H1 (cell line): Measurements from ENCODE around the gene ADGRD2. TPM values are rescaled to one million over a fixed set of nuclear protein-coding genes. Genes with fewer than 3 reads are reported as not detected.

ENCODE experiments used
- CTCF ChIA-PET: fragments of 300-600 bp; sonication (Branson Sonifier 250); formaldehyde crosslinking; loops from one replicate; lab custom pipeline; 2021; ENCODE audit not compliant: partially characterized antibody; lab: Charles Lee
- POLR2A ChIA-PET: fragments of 300-600 bp; sonication (Branson Sonifier 250); formaldehyde crosslinking; loops from one replicate; lab custom pipeline; 2021; ENCODE audit warnings: inconsistent platforms; ENCODE audit not compliant: partially characterized antibody; lab: Charles Lee
- DNase-seq, 2 experiments: peaks; one replicate each; pipeline versions ENCODE4 v3.0.0 to v3.0.0-alpha.2; 2010 to 2022; ENCODE audit warnings: low spot score in 2 of 2, low read depth in 1 of 2, mixed read lengths in 1 of 2
- FAIRE-seq: peaks from 2 replicates; lab custom pipeline; 2011; peaks lifted over from hg19 to GRCh38; lab: Jason Lieb, UNC
- H2AFZ ChIP-seq: 2 replicates; pipeline ENCODE4 v1.8.1; 2012; ENCODE audit warnings: low read length, inconsistent platforms
- H2AK5ac ChIP-seq: 2 replicates; pipeline ENCODE4 v1.6.1; 2013; ENCODE audit warnings: low read depth, low read length
- H2BK120ac ChIP-seq: replicated peaks from 2 replicates; pipeline ENCODE3; 2013; ENCODE audit warnings: low read depth, low read length, inconsistent platforms
- H2BK12ac ChIP-seq: 2 replicates; pipeline ENCODE4 v1.6.1; 2013; ENCODE audit warnings: low read depth, low read length
- H2BK15ac ChIP-seq: 2 replicates; pipeline ENCODE4 v1.6.1; 2013; ENCODE audit warnings: low read length
- H2BK20ac ChIP-seq: 2 replicates; pipeline ENCODE4 v1.6.1; 2013; ENCODE audit warnings: low read length
- H2BK5ac ChIP-seq: 2 replicates; pipeline ENCODE4 v1.6.1; 2013; ENCODE audit warnings: low read depth, low read length
- H3K14ac ChIP-seq: 2 replicates; pipeline ENCODE4 v1.6.1; 2013; ENCODE audit warnings: inconsistent platforms; ENCODE audit not compliant: insufficient read length
- H3K18ac ChIP-seq: 2 replicates; pipeline ENCODE4 v1.6.1; 2013; ENCODE audit warnings: low read length; ENCODE audit errors: extremely low read depth
- H3K23ac ChIP-seq: 2 replicates; pipeline ENCODE4 v1.6.1; 2013; ENCODE audit warnings: inconsistent platforms; ENCODE audit not compliant: insufficient read length
- H3K23me2 ChIP-seq: 2 replicates; pipeline ENCODE4 v1.6.1; 2013; ENCODE audit warnings: low read depth, low read length
- H3K27ac ChIP-seq: 2 replicates; pipeline ENCODE4 v1.6.1; 2011; ENCODE audit warnings: low read depth, low read length, inconsistent platforms
- H3K27me3 ChIP-seq, 4 experiments: replicated peaks in 1 of 4; 1 replicate in 1 of 4; 2 replicates in 3 of 4; pipeline versions ENCODE4 v1.6.1 to v1.8.1; 2011 to 2013; ENCODE audit warnings: low read length in 3 of 4, mild to moderate bottlenecking in 3 of 4, inconsistent platforms in 2 of 4, mixed read lengths in 2 of 4, moderate library complexity in 1 of 4; ENCODE audit not compliant: control insufficient read depth in 3 of 4, insufficient read depth in 3 of 4; ENCODE audit errors: extremely low read depth in 1 of 4
- H3K36me3 ChIP-seq, 4 experiments: 2 replicates each; pipeline versions ENCODE4 v1.6.1 to v1.8.1; 2011 to 2013; ENCODE audit warnings: mild to moderate bottlenecking in 4 of 4, low read length in 3 of 4, moderate library complexity in 2 of 4, control low read depth in 1 of 4, inconsistent platforms in 1 of 4; ENCODE audit not compliant: insufficient read depth in 4 of 4, control insufficient read depth in 2 of 4
- H3K4ac ChIP-seq: replicated peaks from 2 replicates; pipeline ENCODE3; 2013; ENCODE audit warnings: low read length, low read depth, mixed read lengths, inconsistent platforms; ENCODE audit not compliant: insufficient read length
- H3K4me1 ChIP-seq, 4 experiments: replicated peaks in 1 of 4; 1 replicate in 1 of 4; 2 replicates in 3 of 4; pipeline versions ENCODE4 v1.6.1 to v1.8.1; 2011 to 2013; ENCODE audit warnings: low read length in 3 of 4, inconsistent platforms in 2 of 4, mixed read lengths in 1 of 4; ENCODE audit not compliant: insufficient read depth in 4 of 4, control insufficient read depth in 3 of 4
- H3K4me2 ChIP-seq, 2 experiments: 2 replicates each; pipeline versions ENCODE4 v1.6.1 to v1.8.1; 2011 to 2013; ENCODE audit warnings: low read depth in 2 of 2, low read length in 2 of 2, control low read depth in 1 of 2, inconsistent platforms in 1 of 2, mild to moderate bottlenecking in 1 of 2; ENCODE audit not compliant: insufficient read depth in 1 of 2
- H3K4me3 ChIP-seq, 4 experiments: fragments of 200-600, 300-600 bp in 1 of 4; sonication (generic), shearing (Covaris generic), sonication (Bioruptor Twin) in 1 of 4; 2 replicates each; pipeline versions ENCODE4 v1.5.1 to v1.8.1; 2011 to 2016; ENCODE audit warnings: low read length in 4 of 4, low read depth in 3 of 4, control low read depth in 2 of 4, inconsistent platforms in 2 of 4, mild to moderate bottlenecking in 2 of 4, mixed read lengths in 1 of 4, moderate library complexity in 1 of 4; ENCODE audit not compliant: insufficient read depth in 2 of 4; ENCODE audit errors: extremely low read depth in 1 of 4
- H3K56ac ChIP-seq: replicated peaks from 2 replicates; pipeline ENCODE3; 2013; ENCODE audit warnings: low read depth, mild to moderate bottlenecking, mixed read lengths, low read length, inconsistent platforms; ENCODE audit not compliant: insufficient read length
- H3K79me1 ChIP-seq: 2 replicates; pipeline ENCODE4 v1.6.1; 2013; ENCODE audit warnings: low read depth, low read length, control low read depth
- H3K79me2 ChIP-seq, 2 experiments: 2 replicates each; pipeline versions ENCODE4 v1.6.1 to v1.8.1; 2012 to 2013; ENCODE audit warnings: low read length in 2 of 2, mild to moderate bottlenecking in 2 of 2, inconsistent platforms in 1 of 2; ENCODE audit not compliant: insufficient read depth in 2 of 2, control insufficient read depth in 1 of 2
- H3K9ac ChIP-seq, 4 experiments: replicated peaks in 1 of 4; 1 replicate in 1 of 4; 2 replicates in 3 of 4; pipeline versions ENCODE4 v1.6.1 to v1.8.1; 2011 to 2013; ENCODE audit warnings: low read depth in 3 of 4, low read length in 3 of 4, control low read depth in 2 of 4, mild to moderate bottlenecking in 2 of 4, moderate library complexity in 2 of 4, inconsistent platforms in 1 of 4; ENCODE audit errors: extremely low read depth in 1 of 4
- H3K9me3 ChIP-seq, 2 experiments: 2 replicates each; pipeline versions ENCODE4 v1.6.1 to v1.8.1; 2012 to 2013; ENCODE audit warnings: mild to moderate bottlenecking in 2 of 2, moderate library complexity in 2 of 2, control low read depth in 1 of 2, inconsistent platforms in 1 of 2, low read depth in 1 of 2, low read length in 1 of 2, mixed read lengths in 1 of 2; ENCODE audit not compliant: insufficient read depth in 2 of 2
- H4K20me1 ChIP-seq, 2 experiments: replicated peaks in 1 of 2; 2 replicates each; pipeline versions ENCODE3 to v1.8.1; 2011 to 2013; ENCODE audit warnings: inconsistent platforms in 2 of 2, low read length in 2 of 2, mild to moderate bottlenecking in 1 of 2; ENCODE audit not compliant: insufficient read depth in 2 of 2, control insufficient read depth in 1 of 2
- H4K5ac ChIP-seq: 2 replicates; pipeline ENCODE4 v1.6.1; 2013; ENCODE audit warnings: low read length, low read depth, mixed read lengths, inconsistent platforms; ENCODE audit not compliant: insufficient read length
- H4K8ac ChIP-seq: 2 replicates; pipeline ENCODE4 v1.8.0; 2013; ENCODE audit warnings: mild to moderate bottlenecking, moderate library complexity, low read length, inconsistent platforms; ENCODE audit not compliant: insufficient read depth; ENCODE audit errors: extremely low read depth
- H4K91ac ChIP-seq: replicated peaks from 2 replicates; pipeline ENCODE3; 2013; ENCODE audit warnings: low read length, mixed read lengths, inconsistent platforms; ENCODE audit not compliant: insufficient read length
- CTBP2 ChIP-seq: IDR thresholded peaks from 2 replicates; pipeline ENCODE4 v1.7.0; 2011; ENCODE audit warnings: borderline replicate concordance, mild to moderate bottlenecking, moderate library complexity, mixed read lengths, low read length; ENCODE audit not compliant: insufficient read depth, insufficient read length
- RFX5 ChIP-seq: IDR thresholded peaks from 2 replicates; pipeline ENCODE4 v1.6.1; 2011; ENCODE audit warnings: low read depth, low read length, improper control_type of control experiment, borderline replicate concordance
- WGBS, 2 experiments: shearing (Covaris generic) in 1 of 2; methylation state at CpG; one replicate each; pipeline versions ENCODE4 v1.1.6 to v1.1.7; 2013 to 2015; ENCODE audit warnings: low lambda C conversion rate in 2 of 2, mixed read lengths in 2 of 2, inconsistent platforms in 1 of 2, low coverage in 1 of 2, missing lambda C conversion rate in 1 of 2; ENCODE audit not compliant: insufficient replicate concordance in 2 of 2, insufficient coverage in 1 of 2, insufficient read length in 1 of 2; ENCODE audit errors: extremely low coverage in 1 of 2, missing lambda C conversion rate in 1 of 2; 5-methylcytosine and 5-hydroxymethylcytosine counted together
- polyA plus RNA-seq, 7 experiments: library from polyadenylated mRNA; depleted of rRNA in 3 of 7; stranded (reverse) in 5 of 7; unstranded in 2 of 7; fragments of >200 nt in 5 of 7; fragments of 200-250 nt in 2 of 7; gene quantifications; 1 replicate in 5 of 7; 2 replicates in 1 of 7; 4 replicates in 1 of 7; pipeline versions ENCODE4 v1.2.1 to v1.2.3, GENCODE V29; 2011 to 2013; ENCODE audit warnings: missing spikeins in 2 of 7, mixed read lengths in 2 of 7
- total RNA-seq: library from RNA; stranded (reverse); fragmentation: NEBNext Ultra II Directional; extraction: Animal tissue kit (Norgen Biotek cat#: 25700); gene quantifications from 2 replicates; pipeline ENCODE4 v1.2.1, GENCODE V29; 2021

ADGRD2 gene
- total and polyA plus RNA-seq, 2 of the 8 experiments (the other 6 are each of a cell fraction or from before 2014, with no cell fraction given): 0.41 to 1.4 TPM

GRCh38 chr9:124510650-124511425 is 60.6 kb downstream of the ADGRD2 start:
- Histone ChIP-seq H3K27ac (no peak overlapping the region), H2AFZ (no peak overlapping the region), H3K4me3 (no peak overlapping the region), H4K91ac (no peak overlapping the region), H2BK12ac (0 out of 2 replicates have a peak overlapping the region, but pooled peaks have one; percentile 10), H3K14ac (no peak overlapping the region), H3K4ac (no peak overlapping the region), H3K18ac (no peak overlapping the region), H3K79me1 (no peaks in the 10 kb centered on the region), H3K4me2 (no peak overlapping the region), H3K36me3 (no peaks in the 10 kb centered on the region), H3K56ac (no peak overlapping the region), H2AK5ac (no peak overlapping the region), H3K79me2 (no peaks in the 10 kb centered on the region), H3K27me3 (peaks cover 3 to 10% (median 7%) of the 10 kb centered on the region in 4 experiments; a peak in 6 of 7 replicates), H2BK20ac (no peak overlapping the region), H3K9me3 (no peaks in the 10 kb centered on the region), H2BK5ac (no peak overlapping the region), H3K4me1 (peaks cover 0 to 24% (median 8%) of the 10 kb centered on the region in 4 experiments; a peak in 6 of 7 replicates), H3K23me2 (no peaks in the 10 kb centered on the region), H3K23ac (no peak overlapping the region), H4K5ac (no peak overlapping the region), H2BK120ac (no peak overlapping the region), H3K9ac (no peak overlapping the region), H4K8ac (no peak overlapping the region), H4K20me1 (no peaks in the 10 kb centered on the region), H2BK15ac (no peak overlapping the region)
- WGBS, 2 experiments: 83% methylated on average over 9 of the region's 9 CpGs; no CpG with 5 or more reads in 1 of the 2 experiments
- FAIRE-seq (no peak), DNase-seq (peak in 1 of 2 experiments; percentile 45)
- ChIA-PET CTCF (interaction anchor here (0.6 to 19.2 kb wide), 8 partner anchors 11 to 342 kb away, joined by 3 to 234 read pairs (median 3); no protein-coding TSS in a partner anchor), POLR2A (interaction anchor here (0.8 to 1.5 kb wide), 2 partner anchors 26 to 84 kb away, joined by 3 to 4 read pairs; no protein-coding TSS in a partner anchor)
- no peak for TF ChIP-seq RFX5
- no peak for TF ChIP-seq CTBP2
